ENCODE data around the gene POLR1C.
"Not testable (repeated sequence)": the region's sequence is repeated elsewhere in the genome, so short reads cannot be mapped to it uniquely, and the experiment has no call there.

Gene POLR1C

DNA sequence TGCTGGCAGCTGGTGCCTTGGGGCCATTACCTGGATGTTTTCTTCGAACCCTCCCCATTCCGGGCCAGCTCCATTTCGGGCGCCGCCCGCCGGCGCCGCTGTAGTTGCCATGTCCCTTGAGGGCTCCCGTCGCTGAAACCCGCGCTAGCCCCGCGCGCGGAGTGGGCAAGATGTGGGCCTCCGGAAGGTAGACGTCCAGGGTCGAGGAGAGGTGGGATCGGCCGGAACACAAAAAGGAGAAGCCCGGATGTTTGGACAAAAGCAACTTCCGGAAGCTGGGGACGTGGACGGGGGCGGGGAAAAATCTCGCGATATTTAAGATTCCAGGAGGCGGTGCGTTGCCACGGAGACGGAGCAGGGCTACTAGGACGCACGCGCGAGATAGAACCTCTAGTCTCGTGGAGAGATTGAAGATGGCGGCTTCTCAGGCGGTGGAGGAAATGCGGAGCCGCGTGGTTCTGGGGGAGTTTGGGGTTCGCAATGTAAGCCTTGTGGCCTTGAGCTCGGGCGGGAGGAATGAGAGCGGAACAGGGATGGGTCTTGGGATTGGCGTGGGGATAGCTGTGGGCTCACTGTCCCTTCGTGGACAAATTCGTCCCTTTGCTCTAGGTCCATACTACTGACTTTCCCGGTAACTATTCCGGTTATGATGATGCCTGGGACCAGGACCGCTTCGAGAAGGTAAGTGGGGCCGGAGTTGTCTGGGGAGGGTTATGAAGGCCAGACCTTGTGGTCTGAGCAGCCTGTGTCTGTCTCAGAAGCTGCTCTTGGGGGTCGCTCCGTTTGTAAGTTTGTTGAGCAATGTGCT, at the start of gene POLR1C, which contains the start of gene YIPF3:
POLR1C (plus strand) TSS at position 393 of the 808 bp plus-strand sequence; CDS start at position 414, 21 bp downstream.
YIPF3 (minus strand) TSS at position 230 of the 808 bp plus-strand sequence; CDS start at position 111, 119 bp downstream.
- DNase-seq (ENCODE audit: low read depth): peak; percentile 86

GRCh38 chr6:43467265-43467664, 49.6 kb upstream of the POLR1C start:
- DNase-seq (ENCODE audit: low read depth): not testable (repeated sequence)

DNA sequence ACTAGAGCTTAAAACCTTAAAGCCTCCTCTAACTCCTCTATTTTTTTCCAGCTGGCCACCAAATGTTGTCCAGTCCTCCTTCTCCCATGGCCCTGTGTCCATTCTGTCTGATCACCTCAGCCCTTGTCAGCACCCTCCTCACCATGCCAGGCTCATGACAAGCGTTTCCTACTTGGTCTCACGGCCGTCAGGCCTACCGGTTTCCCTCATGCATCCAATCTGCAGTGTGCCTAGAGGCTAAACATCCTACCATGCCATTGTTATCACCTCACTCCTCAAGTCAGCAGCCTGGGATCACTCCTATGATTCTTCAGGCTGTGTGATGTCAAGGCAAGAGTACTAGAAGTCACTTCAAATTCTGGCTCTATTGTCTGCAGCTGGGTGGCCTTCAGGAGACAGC, 49.1 kb upstream of the POLR1C start:
- no peak for DNase-seq (ENCODE audit: low read depth)

- DNase-seq (ENCODE audit: low read depth): no peak
Observed at GRCh38 chr6:43468240-43468639, 48.6 kb upstream of the POLR1C start.

DNA sequence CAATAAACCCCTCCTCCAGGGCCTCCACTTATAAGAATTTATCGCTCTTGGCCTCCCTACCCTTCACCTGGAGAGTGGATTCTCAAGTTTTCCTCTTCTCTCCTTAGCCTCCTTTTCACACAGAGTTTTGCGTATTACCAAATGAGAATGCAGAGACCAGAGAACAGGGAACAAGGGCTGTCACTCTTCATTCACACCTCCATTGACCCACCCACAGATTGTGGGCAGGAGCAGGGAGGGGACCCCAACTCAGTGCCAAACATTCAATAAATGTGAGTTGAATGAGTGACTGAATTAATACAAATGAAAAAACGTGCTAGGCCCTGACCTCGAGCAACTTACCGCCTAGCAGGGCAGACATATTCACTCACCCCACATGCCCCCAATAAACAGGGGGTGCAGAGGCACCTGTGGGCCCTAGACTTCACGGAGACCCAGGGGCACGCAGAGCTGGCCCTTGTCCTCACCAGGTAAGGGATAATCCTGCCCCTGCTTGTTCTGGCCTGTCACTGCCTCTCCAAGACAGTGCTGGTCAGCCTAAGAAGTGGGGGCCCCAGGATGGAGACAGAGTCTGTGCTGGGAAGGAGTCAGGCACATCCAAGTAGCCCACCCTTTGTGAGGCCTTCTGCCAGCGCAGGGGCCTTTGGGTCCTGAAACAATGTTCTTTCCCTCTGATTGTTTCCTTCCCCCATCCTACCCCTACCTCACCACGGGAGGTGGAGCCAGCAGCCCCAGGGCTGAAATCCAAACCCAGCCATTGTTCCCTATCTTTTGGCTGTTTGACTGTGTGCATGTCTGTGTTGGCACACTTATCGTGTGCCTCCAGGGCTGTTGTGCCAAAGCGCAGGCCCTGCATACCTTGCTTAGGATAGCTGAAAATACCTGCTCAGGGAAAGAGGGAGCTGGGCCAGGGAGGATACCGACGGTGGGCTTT, 47.9 kb upstream of the POLR1C start:
- no peak for DNase-seq (ENCODE audit: low read depth)

- no peak for DNase-seq (ENCODE audit: low read depth)
Observed at GRCh38 chr6:43469947-43470346, 46.9 kb upstream of the POLR1C start.

- no peak for DNase-seq (ENCODE audit: low read depth)
Observed at GRCh38 chr6:43471399-43471798, 45.5 kb upstream of the POLR1C start.

DNA sequence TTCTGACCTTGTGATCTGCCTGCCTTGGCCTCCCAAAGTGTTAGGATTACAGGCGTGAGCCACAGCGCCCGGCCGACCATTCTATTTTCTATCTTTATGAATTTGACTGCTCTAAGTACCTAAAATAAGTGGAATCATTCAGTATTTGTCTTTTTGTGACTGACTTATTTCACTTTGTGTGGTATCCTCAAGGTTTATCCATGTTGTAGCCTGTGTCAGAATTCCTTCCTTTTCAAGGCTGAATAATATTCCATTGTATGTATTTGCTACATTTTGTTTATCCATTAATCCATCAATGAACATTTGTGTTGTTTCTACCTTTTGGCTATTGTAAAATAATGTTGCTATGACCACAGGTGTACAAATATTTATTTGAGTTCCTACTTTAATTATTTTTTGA, 44.4 kb upstream of the POLR1C start:
- no peak for DNase-seq (ENCODE audit: low read depth)

DNA sequence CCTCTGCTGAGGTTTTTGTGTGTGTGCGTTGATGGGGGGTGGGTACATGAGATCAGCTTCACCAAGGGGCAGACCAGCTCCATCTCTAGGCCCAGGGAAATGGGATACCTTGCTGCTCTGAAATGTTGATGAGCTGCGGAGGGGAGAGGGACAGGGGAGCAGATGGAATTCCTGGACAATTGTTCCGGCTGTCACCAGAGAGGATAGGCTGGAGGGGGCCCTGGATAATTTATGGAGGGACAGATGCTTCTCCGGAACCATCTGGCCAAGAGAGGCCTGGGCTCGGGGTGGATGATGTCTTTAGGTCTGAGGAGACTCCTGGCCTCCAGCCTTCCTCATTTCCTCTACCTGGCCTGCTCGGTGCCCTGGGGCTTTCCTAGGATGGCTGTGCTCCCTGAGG, 41.4 kb upstream of the POLR1C start:
- DNase-seq (ENCODE audit: low read depth): no peak

DNA sequence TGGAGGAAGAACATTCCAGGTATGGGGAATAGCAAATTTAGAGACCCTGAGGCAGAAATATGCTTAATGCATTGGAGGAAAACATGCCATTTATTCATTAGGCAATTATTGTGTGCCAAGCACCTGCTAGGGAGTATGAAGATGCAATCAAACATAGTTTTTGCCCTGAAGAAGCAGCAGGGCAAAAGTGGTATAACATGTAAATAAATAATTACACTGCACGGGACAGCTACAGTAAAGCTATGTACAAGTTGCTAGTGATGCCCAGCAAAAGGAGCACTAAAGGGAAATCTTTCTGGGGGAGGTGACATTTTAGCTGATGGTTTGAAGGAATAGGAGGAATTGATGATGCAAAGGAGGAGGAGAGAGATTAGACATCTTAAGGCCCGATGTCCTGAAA, 40.1 kb upstream of the POLR1C start:
- DNase-seq (ENCODE audit: low read depth): no peak

DNA sequence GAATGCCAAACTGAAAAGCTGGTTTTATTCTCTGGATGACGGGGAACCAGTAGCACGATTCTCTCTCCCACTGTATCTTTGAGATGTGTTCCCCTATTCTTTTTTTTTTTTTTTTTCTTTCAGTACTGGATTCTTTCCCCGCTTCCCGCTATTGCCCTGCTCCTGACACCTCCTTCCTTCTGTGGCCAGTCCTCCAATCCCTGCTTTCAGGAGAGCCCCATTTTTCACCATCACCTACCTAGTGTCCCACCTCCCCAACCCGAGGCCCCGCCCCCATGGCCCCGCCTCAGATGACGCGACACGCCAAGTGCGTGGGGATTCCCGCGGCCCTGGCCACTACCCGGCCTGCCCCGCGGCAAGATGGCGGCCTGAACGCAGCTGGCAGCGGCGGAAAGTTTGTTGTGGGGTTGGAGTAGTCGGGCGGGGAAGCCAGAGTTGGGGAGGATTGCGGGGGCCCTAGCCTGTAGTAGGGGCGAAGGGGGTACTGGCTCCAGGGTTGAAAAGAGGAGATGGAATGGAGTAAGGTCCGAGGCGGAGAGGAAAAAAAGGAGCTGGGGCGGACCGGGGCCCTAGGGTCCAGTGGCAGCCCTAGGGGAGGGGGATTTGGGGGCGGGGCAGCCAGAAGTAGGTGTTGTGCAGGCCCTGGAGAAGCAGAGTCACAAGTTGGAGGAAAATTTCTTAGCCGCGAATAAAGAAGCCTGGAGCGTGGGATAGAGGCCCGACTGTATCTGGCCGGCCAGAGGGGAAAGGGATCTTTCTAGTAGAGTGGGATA, 39.5 kb upstream of the POLR1C start, which contains the start of gene TJAP1:
TJAP1 (plus strand) TSS at position 336 of the 773 bp plus-strand sequence. CDS start 21,432 bp downstream, outside the sequence.
- DNase-seq (ENCODE audit: low read depth): peak; percentile 23

GRCh38 chr6:43478008-43478372, 38.9 kb upstream of the POLR1C start:
- no peak for DNase-seq (ENCODE audit: low read depth)

DNA sequence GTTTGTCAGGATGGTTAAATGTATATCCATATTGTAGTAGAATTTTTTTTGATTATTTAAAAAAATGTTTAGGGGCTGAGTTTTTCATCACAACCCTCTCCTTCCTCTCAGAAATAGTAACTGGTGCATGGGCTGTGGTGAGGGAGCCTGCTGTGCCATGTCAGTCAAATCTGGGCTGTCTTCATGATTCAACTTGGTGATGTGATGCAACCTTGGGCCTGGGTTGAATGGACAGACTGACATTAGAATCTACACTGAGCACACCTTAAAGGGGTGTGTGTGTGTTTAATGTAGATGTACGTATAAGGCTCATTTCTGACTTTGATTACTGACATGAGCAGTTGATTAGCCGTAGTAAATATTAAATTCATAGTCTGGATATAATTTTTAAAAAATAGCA, 35.8 kb upstream of the POLR1C start:
- no peak for DNase-seq (ENCODE audit: low read depth)

DNA sequence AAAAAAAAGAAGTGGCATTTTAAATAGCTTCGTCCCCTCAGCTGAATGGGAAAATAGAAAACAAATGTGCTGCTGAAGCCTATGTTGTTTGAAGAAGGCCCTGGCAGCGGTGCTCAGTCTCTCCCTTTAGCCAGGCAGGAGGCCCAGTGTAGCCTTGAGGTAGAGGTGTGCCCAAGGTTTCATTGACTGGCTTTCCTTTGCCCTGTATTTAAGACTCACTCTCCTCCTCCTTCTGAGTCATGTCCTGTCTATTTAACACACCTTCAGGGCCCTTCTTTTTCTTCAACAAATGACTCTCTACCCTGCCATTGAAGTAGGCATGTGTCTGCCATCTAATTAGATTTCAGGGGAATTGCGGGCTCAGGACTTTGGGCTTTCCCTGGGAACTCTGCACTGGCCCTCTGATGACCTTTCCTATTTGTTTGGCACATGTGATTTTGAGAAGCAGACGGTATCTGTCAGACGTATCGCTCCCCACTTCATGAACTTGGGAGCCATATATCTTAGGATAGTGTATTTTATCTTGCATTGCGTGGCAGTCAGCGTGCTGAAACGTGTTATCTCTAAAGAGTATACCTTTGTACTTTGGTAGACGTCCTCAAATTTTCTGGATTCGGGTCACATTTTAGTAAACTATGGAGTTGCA, 35.2 kb upstream of the POLR1C start:
- no peak for DNase-seq (ENCODE audit: low read depth)

- no peak for DNase-seq (ENCODE audit: low read depth)
Observed at GRCh38 chr6:43488667-43489276, 28.1 kb upstream of the POLR1C start.

GRCh38 chr6:43489277-43490072, 27.4 kb upstream of the POLR1C start:
- no peak for DNase-seq (ENCODE audit: low read depth)

- no peak for DNase-seq (ENCODE audit: low read depth)
Observed at GRCh38 chr6:43490523-43490939, 26.4 kb upstream of the POLR1C start.

DNA sequence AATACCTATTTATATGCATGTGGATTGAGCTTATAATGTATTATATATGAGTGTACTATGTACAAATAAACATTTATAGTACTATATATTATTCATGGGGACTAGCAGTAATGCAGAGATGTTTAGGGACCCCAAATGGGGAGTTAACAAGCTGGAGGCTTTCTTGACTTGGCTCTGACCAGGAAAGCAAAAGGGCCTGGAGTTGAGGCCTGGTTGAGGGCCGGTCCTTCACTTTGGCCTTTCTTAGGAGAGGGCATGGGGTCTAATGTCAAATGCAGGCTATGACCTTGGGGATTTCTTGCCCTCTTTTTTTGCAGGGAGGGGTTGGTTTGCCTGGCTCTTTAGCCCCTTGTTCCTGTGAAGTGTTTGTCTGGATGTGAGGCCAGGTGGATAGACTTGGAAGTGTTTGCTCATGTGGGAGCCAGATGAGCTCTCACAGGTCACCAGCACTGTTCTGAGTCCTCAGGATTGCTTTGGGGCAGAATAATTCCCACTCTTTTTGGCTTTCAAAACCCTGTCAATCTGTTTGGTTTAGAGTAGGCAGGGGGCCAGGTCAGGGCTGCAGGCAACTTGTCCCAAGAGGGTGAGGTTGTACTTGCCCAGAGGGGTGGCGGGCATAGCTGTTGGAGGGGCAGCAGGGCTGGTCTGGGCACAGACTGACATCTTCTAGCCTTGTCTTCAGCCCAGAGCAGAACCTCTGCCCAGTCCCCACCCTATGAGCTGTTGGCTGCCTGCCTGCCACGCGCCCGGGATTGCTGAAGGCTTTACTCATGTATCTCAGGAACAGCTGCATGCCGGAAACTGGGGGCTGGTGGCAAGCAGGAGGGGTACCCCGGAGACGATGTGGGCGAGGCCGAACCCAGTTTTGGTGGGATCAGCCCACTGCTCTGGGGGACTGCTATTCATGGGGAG, 24.9 kb upstream of the POLR1C start:
- DNase-seq (ENCODE audit: low read depth): peak; percentile 34

GRCh38 chr6:43492673-43493072, 24.2 kb upstream of the POLR1C start:
- DNase-seq (ENCODE audit: low read depth): no peak
